AG09309 (cell line): ENCODE measurements around the gene KCNE4.

Experiments used
- DNase-seq: peaks from one replicate; pipeline ENCODE4 v3.0.0-alpha.2; 2010; ENCODE audit warnings: low read depth
- H3K4me3 ChIP-seq: 2 replicates; pipeline ENCODE4 v1.5.1; 2011; ENCODE audit warnings: mild to moderate bottlenecking, low read depth, low read length, moderate library complexity; ENCODE audit not compliant: control insufficient read depth
- TF ChIP-seq, protein P1 (sequence below): IDR thresholded peaks from 2 replicates; pipeline ENCODE4 v1.5.1; 2011; ENCODE audit warnings: mild to moderate bottlenecking, low read depth, low read length, inconsistent platforms; ENCODE audit not compliant: insufficient read depth, control insufficient read depth; ENCODE audit errors: missing control alignments

The KCNE4 gene

DNA sequence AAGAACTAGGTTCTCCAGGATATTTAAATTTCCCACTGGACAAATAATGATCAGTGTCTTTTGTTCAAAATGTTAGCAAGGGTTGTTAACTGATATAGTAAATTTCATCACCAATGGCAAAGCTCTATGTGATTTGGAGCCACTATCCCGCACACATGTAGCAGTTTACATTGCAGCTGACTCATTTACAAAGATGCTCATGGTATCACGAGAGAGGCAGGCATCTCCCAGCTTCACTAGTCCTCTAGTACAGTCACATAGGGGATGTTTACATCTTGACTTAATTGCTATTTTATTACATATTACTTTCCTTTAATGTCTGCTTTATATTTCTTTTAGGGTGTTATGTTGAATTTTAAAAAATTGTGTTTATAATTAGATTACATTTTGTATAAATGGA is 30.7 kb downstream of the KCNE4 start:
- H3K4me3 ChIP-seq: no peak overlapping the region
- DNase-seq: no peak
- TF ChIP-seq, protein P1, sequence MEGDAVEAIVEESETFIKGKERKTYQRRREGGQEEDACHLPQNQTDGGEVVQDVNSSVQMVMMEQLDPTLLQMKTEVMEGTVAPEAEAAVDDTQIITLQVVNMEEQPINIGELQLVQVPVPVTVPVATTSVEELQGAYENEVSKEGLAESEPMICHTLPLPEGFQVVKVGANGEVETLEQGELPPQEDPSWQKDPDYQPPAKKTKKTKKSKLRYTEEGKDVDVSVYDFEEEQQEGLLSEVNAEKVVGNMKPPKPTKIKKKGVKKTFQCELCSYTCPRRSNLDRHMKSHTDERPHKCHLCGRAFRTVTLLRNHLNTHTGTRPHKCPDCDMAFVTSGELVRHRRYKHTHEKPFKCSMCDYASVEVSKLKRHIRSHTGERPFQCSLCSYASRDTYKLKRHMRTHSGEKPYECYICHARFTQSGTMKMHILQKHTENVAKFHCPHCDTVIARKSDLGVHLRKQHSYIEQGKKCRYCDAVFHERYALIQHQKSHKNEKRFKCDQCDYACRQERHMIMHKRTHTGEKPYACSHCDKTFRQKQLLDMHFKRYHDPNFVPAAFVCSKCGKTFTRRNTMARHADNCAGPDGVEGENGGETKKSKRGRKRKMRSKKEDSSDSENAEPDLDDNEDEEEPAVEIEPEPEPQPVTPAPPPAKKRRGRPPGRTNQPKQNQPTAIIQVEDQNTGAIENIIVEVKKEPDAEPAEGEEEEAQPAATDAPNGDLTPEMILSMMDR: no peak

DNA sequence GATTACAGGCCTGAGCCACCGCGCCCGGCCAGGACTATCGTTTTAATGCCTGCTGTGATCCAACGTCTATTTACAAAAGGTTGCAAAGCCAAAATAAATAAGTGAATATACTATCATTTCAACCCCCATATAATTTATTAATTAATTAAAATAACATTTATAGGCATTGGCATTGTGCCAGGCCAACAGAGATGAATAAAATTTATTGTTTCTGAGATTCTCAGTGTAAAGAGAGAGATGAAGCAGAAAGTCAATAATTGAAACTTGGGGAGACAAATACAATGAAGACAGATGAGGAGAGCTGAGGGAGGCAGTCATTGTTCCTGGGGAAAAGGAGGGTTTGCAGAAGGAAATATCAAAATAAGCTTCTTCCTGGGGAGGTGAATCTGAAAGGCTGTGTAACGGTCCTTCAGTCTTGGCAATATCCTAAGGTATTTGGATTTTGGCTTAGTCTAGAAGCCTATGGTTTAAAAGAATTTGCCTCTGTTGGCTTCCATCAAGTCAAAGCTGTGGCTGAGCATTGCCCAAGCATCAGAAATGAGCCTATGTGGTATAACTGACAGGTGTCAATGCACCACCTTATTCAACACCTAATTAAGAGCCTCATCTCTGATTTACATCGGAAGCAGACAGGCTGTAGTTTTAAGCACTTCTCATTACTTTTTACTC is 31.5 kb downstream of the KCNE4 start:
- TF ChIP-seq, protein P1: no peak
- DNase-seq: no peak
- H3K4me3 ChIP-seq: no peak overlapping the region

DNA sequence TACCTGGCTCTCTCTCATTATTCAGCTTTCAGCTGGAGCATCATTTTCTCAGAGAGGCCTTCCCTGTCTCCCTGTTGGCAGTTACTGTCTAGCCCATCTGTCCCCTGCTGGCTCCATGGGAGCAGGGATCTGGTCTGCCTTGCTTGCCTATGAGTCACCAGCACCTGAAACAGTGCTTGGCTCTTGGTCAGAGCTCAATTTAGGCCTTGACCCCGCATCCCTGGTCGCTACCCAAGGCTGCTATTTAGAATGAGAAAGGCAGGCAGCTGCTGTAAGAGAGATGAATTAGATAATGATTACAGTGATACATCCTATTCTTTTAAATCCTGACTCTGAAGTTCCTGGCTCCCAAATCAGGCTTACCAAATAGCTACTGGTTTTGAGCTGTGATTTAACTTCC is 32.9 kb downstream of the KCNE4 start:
- TF ChIP-seq, protein P1: no peak
- H3K4me3 ChIP-seq: no peak overlapping the region
- DNase-seq: no peak

DNA sequence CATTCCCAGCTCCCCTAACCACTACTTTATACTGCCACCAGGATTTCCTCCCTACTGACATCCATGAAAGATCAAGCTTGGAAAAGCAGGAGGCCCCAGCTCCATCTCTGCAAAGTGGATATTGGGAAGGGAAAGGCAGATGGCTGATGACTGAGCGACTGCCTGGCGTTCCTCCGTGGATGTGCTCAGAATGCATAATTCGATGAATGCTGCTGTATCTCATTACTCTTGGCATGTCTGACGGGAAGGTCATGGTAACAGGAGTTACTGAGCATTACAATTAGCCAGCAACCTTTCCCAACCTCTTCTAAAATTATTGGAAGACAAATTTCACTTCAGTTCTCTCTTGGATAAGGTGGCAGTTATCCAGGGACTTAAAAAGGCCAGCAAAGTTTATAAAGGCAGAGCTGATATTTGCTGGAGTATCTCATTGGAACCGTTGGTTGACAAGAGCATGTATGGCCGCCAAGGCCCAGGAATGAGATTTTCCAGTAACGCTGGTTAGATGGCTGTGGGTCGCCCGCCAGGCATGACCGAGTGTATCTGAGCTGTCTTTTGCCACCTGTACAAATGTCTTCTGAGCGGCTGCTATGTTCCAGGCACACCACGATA is 34.5 kb downstream of the KCNE4 start:
- DNase-seq: no peak
- H3K4me3 ChIP-seq: no peak overlapping the region
- TF ChIP-seq, protein P1: no peak

DNA sequence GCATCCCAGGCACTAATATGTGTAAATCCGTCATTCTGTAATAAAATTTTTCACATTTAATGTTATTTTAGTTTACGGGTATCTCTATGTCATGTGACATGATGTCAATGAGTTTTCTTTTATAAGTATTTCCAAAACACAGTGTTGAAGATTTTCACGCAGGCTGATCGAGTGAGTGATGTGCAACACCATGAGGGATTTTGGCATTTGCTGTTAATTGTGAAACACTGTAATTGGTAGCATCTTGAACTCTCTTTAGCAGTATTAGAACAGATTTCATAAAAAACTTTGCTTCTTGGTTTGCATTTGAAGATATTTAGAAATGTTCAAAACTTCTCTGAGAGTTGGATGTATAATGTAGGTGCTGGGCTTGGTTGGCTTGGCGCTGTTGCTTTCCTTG is 35.5 kb downstream of the KCNE4 start:
- TF ChIP-seq, protein P1: no peak
- DNase-seq: no peak
- H3K4me3 ChIP-seq: no peak overlapping the region

DNA sequence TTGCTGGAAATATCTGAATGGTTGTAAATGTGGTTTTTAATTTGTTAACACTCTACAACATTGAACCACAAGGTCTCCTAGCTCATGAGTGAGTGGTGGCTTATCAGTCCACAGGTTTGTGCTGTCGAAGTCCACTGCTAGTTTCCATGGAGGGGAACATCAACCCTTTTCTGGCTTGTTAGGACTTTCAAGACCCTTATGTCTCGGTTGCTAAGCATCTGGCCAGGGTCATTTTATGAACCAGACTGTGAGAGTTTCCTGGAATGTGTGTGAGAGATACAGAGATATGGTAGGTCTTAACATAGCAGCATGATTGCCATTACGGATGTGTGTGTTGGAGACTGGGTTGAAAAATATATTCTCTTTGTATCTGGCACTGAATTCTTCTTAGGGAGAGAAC is 36.9 kb downstream of the KCNE4 start:
- no peak overlapping the region for H3K4me3 ChIP-seq
- no peak for DNase-seq
- TF ChIP-seq, protein P1: no peak
